CD4-positive, alpha-beta T cell treated with Interleukin-4 for 1 hour (primary cell): Measurements from ENCODE around the gene RBM42.

Source experiments
- DNase-seq, 2 donors: peaks; one replicate each; pipeline ENCODE4 v3.0.0-alpha.2; 2020 to 2022

The RBM42 gene

DNA sequence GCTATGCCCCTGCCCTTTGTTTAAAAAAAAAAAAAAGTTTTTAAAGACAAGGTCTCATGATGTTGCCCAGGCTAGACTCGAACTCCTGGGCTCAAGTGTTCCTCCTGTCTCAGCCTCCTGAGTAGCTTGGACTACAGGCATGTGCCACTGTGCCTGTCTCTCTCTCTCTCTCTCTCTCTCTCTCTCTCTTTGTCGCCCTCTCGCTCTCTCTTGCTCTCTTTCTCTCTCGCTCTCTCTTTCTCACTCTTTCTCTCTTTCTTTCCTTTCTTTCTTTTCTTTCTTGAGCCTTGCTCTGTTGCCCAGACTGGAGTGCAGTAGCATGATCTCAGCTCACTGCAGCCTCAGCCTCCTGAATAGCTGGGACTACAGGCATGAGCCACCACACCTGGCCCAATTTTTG, 26.8 kb downstream of the RBM42 start:
- no peak for DNase-seq

DNA sequence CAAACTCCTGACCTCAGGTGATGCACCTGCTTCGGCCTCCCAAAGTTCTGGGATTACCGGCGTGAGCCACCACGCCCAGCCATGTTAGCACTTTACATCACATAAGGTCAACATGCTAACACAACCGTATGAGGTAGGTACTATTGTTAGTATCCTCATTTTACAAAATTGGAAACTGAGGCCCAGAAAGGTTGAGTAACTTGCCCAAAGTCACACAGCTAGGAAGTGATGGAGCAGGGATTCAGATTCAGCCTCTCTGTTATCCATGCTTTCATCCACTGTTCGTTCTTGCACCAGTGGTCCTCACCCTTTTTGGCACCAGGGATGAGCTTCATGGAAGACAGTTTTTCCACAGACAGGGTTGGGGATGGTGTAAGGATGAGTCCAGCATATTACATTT, 27.9 kb downstream of the RBM42 start:
- no peak for DNase-seq

DNA sequence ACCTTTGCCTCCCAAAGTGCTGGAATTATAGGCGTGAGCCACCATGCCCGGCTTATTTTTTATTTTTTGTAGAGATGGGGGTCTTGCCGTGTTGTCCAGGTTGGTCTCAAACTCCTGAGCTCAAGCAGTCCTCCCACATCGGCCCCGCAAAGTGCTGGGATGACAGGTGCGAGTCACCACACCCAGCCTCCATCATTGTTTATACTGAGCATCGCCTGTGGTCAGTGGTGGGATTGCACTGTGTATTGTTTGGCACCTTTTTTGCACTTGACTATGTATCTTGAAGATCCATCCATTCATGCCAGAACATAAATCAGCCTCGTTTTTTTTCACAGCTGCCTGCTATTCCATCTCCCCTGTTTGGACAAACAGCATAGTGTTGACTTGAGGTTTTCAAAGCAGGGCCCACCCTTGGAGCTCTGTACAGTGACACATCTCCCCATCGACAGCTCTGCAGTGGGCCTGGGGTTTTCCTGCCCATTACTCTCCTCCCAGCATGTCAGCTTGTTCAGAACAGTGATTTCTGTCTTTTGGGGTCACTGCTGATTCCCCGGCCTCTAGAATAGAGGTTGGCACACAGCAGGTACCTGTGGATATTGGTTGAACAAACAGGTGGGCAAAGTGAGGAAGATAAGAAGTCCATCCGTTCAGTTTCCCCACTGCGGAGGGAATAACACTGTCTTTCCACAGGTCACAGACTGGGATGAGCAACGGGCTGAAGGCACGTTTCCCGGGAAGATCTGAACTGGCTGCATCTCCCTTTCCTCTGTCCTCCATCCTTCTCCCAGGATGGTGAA, 29.3 kb downstream of the RBM42 start:
- DNase-seq: no peak

- no peak for DNase-seq
Observed at GRCh38 chr19:35661995-35662340, 33.1 kb downstream of the RBM42 start.

DNA sequence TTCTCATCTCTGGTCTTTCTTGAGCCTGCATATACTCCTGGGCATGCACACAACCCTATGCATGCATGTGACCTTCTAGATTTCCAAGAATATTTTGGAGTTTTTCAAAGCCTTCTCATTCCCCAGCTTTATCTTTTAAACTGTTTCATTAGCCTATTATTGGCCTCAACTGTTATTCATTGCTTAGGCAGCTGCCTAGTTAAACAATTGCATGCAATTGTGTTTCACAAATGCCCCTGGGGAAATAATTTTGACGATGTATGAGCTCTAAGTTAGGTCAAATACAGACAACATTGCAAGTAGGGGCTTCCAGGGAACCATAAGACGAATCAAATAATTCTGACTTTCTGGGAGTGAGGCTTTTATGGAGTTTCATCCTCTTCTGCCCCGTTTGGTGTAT, 35.1 kb downstream of the RBM42 start:
- DNase-seq: no peak

GRCh38 chr19:35665157-35665556, 36.3 kb downstream of the RBM42 start:
- no peak for DNase-seq

- no peak for DNase-seq
Observed at GRCh38 chr19:35665604-35666003, 36.8 kb downstream of the RBM42 start.

DNA sequence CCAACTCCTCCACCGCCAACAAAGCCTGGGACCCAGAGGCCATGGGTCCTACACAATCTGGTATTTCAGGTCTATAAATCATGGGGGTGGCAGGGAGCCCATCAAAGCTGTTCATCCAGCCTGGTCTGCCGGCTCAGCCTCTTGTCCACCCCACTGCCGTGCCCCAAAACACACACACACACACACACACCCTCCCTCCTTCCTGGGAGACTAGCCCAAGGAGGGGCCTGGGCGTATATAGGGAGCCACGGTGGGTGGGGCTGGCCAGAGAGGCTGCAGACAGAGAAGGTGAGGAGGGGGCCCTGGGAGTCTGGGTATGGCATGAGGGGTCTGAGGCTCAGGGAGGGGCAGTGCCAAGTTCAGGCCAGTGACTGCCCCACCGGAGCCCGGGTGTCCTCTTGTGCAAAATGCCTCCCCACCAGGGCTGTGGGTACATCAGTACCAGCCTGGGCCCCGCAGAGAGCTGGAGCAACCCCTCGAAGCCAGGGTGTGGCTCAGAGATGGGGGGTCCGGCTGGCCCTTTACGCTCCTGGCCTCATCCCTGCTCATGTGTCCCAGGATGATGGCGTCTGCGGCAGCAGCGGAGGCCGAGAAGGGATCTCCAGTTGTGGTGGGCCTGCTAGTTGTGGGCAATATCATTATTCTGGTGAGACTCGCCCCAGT, 37.5 kb downstream of the RBM42 start, which contains the start of gene UPK1A:
UPK1A (plus strand) TSS at position 267 of the 663 bp plus-strand sequence; CDS start at position 563, 296 bp downstream.
- DNase-seq: no peak

DNA sequence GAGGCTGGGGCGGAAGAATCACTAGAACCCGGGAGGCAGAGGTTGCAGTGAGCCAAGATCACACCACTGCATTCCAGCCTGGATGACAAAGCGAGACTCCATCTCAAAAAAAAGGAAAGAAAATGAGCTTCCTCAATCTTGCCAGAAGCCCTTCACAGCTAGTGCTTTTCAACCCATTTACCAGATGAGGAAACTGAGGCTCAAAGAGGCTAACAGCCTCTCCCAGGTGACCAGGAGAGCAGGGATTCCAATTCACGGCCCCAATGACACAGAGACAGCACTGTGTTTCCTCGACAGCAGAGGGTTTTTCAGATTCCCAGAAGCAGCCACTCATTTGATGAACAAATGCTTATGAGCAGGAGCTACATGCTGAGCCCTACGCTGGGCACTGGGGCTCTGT, 40.7 kb downstream of the RBM42 start:
- no peak for DNase-seq

DNA sequence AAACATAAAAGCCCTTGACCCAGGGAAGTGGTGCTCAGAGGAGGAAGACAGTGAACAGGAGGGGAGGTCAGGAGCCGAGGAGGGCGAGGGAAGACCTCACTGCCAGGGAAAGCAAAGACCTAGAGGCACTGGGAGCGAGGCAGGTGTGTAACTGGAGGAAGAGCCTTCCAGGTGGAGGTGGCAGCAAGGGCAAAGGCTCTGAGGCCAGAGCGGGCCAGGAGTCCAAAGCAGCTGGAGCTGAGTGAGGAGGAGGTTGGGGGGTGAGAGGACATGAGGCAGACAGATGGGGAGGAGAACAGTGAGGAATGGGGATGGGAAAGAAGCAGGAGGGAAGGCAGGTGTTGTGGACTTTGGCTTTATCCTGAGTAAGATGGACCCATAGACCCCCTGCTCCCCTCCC, 41.1 kb downstream of the RBM42 start:
- no peak for DNase-seq

GRCh38 chr19:35670686-35671085, 41.9 kb downstream of the RBM42 start:
- DNase-seq: no peak

DNA sequence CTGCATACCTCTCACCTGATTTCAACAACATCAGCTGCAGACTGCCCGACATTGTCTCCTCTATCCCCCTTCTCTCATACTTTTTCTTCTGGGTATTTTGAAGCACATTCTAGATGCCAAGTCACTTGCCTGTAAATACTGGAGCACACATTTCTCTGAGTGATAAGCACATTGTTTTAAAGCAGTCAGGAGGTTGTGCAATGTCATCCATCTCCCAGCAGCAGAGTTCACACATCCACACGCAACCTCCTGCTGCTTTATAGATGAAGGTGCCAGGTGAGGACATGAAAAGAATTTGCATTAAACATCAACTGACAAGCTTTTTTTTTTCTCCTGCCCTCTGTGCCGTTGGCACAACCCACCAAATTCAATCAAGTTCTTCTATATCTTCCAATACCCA, 43.0 kb downstream of the RBM42 start:
- no peak for DNase-seq

GRCh38 chr19:35673121-35673804, 44.4 kb downstream of the RBM42 start:
- DNase-seq: peak; percentile 25 to 45

GRCh38 chr19:35675589-35676140, 46.8 kb downstream of the RBM42 start:
- DNase-seq: no peak
